Activated CD4-positive, CD25-positive, alpha-beta regulatory T cell treated with anti-CD3 and anti-CD28 coated beads, Interleukin-2, amount 50 U/mL, for 24 hours (primary cell): ENCODE data around the gene DRAP1.

Experiments
- ATAC-seq, 2 donors: fragments of 150-1000 bp; cut with Tn5 transposase; one replicate each; pipeline ENCODE4 v1.10.0; 2021; ENCODE audit warnings: mild to moderate bottlenecking in 1 of 2, moderate library complexity in 1 of 2

DRAP1 gene

DNA sequence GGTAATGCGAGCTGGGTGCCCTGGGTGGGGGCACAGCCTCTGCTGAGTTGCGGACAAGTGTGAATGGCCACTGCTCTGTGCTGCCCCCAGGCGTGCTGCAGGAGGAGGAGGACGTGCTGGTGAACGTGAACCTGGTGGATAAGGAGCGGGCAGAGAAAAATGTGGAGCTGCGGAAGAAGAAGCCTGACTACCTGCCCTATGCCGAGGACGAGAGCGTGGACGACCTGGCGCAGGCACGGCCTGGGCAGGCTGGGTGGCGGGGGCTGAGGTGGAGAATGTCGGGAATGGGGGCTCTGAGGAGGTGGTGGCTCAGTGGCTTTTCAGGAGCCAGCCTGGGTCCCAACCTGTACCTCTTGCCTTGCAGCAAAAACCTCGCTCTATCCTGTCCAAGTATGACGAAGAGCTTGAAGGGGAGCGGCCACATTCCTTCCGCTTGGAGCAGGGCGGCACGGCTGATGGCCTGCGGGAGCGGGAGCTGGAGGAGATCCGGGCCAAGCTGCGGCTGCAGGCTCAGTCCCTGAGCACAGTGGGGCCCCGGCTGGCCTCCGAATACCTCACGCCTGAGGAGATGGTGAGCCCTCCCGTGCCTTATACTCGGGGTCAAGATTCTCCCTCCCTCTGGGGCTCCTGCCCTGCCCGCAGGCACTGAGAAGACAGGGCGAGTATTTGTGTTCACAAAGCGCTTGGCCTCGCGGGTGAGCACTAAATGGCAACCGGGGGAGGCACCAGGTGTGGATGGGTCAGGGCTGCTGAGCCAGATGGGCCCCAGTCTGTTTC lies 46.9 kb downstream of the DRAP1 start:
- no peak for ATAC-seq

DNA sequence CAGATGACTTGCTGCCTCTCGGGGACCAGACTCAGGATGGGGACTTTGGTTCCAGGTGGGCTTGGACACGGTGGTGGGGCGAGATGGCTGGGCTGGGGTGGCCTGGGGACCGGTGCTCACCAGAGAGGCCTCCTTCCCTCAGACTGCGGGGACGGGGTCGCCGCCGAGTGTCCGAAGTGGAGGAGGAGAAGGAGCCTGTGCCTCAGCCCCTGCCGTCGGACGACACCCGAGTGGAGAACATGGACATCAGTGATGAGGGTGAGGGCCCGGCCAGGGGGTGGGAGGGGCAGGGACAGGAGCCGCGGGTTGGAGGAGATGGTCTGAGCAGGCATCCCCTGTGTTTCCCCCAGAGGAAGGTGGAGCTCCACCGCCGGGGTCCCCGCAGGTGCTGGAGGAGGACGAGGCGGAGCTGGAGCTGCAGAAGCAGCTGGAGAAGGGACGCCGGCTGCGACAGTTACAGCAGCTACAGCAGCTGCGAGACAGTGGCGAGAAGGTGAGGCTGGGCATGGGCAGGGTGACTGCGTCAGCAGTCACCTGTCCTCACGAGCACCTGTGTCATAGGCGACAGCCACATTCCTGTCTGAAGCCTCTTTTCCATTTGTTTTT lies 48.2 kb downstream of the DRAP1 start:
- no peak for ATAC-seq

DNA sequence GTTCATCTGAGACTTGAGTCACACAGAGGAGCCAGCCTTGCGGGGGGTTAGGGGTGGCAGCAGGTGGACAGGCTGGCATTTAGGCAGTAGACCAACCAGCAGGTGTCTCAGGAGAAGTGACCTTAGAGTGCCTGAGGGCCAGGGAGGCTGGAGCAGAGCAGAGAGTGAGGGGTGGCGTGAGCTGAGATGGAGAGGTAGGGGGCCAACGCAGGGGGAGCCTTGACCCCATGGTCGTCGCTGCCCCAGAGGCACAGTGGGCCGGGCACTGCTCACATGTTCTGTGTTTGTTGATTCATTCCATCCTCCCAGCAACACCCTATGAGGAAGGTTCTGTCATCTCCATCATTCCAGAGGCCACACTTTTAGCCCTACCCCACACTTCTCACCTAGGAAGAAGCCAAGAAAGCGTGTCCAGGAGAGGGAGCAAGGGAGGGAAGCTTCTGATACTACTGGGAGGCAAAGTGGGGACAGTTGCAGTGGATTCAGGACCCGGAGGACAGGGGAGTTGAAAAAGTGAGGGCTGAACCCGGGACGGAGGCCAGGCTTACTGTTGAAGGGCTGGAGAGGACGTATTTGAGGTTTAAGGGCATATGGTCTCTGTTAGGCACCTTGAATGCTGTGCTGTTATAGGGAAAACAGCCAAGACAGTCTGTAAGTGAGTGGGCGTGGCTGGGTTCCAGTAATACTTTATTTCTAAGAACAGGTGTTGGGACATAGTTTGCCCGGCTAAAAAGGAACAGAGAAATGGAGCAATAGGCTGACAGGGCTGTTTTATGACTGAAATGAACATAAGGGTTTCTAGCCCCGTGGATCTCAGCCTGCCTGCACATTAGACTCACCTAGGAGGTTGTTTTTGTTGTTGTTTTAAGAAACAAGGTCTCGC lies 49.6 kb downstream of the DRAP1 start:
- no peak for ATAC-seq
